Omental fat pad (tissue), 4 donors: ENCODE results near the gene NPDC1. TPM values are rescaled to one million over a fixed set of nuclear protein-coding genes. Genes with fewer than 3 reads are reported as not detected.

Source experiments
- ATAC-seq: fragments of 150-250 bp; one replicate; pipeline ENCODE4 v1.9.1; 2016; ENCODE audit warnings: mild to moderate bottlenecking, moderate library complexity; ENCODE audit not compliant: low FRiP score
- DNase-seq: peaks from one replicate; pipeline ENCODE4 v3.0.0-alpha.2; 2019; ENCODE audit warnings: low spot score
- total RNA-seq, 4 donors: library from RNA; depleted of rRNA; stranded (reverse); fragments of >200 nt; gene quantifications; one replicate each; pipeline ENCODE4 v1.1.0, GENCODE V29; 2016
- TF ChIP-seq, protein P1 (sequence below), 3 donors: fragments of 450-650 bp; IDR thresholded peaks; one replicate each; pipeline ENCODE4 v1.5.1; 2016 to 2017; ENCODE audit warnings: antibody characterized with exemption in 3 of 3, mild to moderate bottlenecking in 3 of 3, moderate library complexity in 2 of 3

The NPDC1 gene
- total RNA-seq, 4 donors from 2014 or later = 37.2 to 70.5 (median 58.5) TPM

DNA sequence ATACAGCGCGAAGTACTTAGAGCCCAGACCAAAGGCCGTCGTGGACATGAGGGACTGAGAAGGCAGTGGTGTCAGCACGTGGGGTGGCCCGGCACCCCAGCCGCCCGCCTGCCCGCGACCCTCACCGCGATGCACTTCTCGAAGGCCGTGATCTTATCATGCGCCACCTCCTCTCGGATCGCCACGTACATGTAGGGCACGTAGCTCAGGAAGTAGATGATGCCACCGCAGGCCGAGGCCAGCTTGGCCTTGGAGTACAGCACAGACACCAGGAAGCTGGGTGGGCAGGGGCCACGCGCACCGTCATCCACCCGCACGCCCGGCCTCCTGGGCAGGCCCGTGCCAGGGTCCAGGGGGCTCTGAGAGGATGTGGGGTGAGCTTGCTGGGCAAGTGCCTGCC lies 28.9 kb downstream of the NPDC1 start:
- ATAC-seq (no peak), DNase-seq (no peak)
- TF ChIP-seq, protein P1, sequence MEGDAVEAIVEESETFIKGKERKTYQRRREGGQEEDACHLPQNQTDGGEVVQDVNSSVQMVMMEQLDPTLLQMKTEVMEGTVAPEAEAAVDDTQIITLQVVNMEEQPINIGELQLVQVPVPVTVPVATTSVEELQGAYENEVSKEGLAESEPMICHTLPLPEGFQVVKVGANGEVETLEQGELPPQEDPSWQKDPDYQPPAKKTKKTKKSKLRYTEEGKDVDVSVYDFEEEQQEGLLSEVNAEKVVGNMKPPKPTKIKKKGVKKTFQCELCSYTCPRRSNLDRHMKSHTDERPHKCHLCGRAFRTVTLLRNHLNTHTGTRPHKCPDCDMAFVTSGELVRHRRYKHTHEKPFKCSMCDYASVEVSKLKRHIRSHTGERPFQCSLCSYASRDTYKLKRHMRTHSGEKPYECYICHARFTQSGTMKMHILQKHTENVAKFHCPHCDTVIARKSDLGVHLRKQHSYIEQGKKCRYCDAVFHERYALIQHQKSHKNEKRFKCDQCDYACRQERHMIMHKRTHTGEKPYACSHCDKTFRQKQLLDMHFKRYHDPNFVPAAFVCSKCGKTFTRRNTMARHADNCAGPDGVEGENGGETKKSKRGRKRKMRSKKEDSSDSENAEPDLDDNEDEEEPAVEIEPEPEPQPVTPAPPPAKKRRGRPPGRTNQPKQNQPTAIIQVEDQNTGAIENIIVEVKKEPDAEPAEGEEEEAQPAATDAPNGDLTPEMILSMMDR (IDR thresholded peaks at IDR 0.05) = no peak

DNA sequence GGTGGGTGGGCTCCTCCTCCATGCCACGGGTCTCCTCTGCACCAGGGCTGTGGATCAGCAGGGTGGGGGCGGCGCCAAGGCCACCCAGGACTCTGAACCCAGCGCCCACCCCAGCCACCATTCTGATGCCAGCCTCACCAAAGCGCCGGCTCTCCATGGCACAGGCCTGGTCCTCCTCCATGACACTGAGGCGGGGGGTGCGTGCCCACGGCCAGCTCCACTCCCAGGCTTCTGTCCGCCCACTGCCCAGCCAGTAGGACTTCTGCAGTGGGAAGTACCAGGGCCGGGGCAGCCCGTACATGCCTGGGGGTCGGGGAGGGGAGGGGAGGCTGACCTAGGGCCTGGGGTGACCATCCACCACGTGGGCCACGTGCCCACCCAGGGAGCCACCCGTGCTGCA lies 29.5 kb downstream of the NPDC1 start:
- TF ChIP-seq, protein P1 (IDR thresholded peaks at IDR 0.05) = no peak
- DNase-seq (no peak), ATAC-seq (no peak)

DNA sequence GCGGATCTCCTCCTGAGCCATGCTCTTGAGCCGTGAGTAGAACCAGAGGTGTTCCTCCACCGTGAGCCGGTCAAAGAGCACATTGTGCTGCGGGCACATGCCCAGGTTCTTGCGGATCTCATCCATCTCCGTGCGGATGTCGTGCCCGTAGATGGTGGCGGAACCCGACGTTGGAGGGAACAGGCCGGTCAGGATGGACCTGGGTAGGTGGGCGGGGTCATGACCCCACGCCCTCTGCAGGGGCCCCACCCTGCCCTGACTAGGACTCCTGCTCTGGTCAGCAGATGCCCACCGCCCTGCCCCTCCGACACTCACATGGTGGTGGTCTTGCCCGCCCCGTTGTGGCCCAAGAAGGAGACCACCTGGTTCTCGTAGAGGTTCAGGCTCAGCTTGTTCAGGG lies 30.0 kb downstream of the NPDC1 start:
- no peak for ATAC-seq
- TF ChIP-seq, protein P1 (IDR thresholded peaks at IDR 0.05) = no peak
- DNase-seq = no peak

DNA sequence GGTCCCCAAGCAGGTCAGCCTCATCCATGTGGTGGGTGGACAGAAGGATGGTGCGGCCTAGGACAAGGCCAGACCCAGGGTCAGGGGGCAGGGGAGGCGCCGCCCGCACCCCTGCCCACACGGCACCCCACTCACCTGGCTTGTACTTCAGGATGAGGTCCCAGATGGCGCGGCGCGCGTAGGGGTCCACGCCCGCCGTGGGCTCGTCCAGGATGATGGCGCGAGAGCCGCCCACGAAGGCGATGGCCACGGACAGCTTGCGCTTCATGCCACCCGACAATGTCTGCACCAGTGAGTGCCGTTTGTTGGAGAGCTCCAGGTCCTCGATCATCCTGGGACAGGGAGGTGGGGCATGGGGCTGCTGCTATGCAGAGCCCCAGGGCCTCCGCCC lies 30.4 kb downstream of the NPDC1 start:
- DNase-seq (no peak), ATAC-seq (no peak)
- TF ChIP-seq, protein P1 (IDR thresholded peaks at IDR 0.05) = no peak

DNA sequence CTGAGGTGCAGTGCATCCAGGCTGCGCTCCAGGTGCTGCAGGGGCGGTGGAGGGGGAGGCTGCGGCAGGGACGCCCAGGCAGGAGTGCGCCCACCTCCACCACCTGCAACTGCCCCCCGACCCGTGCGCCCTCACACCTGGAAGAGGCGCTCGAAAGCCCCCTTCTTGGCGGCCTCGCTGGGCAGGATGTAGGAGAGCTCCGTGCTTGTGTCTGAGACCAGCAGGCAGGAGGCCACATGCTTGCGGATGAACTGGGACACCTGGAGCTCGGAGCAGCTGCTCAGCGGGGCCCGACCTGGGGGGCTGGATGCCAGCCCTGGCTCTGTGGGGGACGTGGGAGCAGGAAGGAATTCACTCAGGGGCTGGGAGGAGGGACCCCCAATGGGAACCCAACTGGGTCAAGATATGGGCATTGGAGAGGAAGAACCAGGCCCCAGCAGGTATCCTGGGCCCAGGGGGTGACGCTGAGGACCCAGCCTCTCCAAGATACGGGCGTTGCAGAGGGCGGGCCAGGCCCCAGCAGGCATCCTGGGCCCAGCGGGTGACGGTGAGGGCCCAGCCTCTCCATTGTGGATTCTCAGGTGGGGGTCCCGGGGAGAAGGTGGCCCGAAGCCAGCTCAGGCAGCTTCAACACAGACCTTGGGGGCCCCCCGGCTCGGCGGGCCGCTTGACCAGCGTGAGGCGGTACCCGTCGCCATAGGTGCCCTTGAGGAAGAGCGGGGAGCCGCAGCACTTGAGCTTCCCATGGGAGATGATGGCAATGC lies 31.0 kb downstream of the NPDC1 start:
- TF ChIP-seq, protein P1 (IDR thresholded peaks at IDR 0.05) = no peak
- ATAC-seq (no peak), DNase-seq (no peak)

DNA sequence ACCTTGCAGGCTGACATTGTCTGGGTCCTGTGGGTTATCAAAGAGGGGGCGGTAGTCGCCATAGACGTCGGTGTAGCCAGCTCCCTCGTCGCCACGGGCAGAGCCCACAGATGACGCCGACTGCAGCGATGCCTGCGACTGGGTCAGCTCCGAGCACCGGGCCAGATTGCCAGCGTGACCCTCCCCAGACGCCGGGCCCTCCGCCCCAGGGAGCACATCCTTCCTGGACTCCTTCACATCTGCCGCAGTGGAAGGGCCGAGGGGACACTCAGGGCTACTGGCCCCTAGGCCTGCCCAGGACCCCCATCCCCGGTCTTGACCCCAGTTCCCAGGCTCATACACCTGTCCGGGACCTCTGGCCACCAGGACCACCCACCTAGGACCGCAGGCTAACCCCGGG lies 31.8 kb downstream of the NPDC1 start:
- DNase-seq (no peak), ATAC-seq (no peak)
- TF ChIP-seq, protein P1 (IDR thresholded peaks at IDR 0.05) = no peak

DNA sequence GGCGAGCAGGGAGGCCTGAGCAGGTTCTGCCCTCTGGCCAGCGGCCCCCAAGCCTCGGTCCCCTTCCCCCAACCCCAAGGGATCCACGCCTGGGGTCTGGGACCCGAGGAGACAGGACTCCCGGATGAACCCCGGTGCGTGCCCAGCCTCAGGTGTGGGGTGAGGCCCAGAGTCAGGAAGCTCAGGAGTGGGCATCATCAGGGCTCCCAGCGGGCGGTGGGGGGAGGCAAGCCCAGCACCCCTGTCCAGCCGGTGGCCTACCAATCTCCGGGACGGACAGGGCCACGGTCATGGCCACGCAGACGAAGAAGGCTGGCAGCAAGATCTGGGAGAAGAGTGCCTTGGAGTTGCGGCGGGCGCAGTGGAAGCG lies 32.4 kb downstream of the NPDC1 start:
- DNase-seq = no peak
- TF ChIP-seq, protein P1 (IDR thresholded peaks at IDR 0.05) = no peak
- no peak for ATAC-seq
